Subcutaneous abdominal adipose tissue (tissue), 5 donors: Measurements from ENCODE around the gene WBP11.
A peak's percentile ranks its signal among the peaks of the same experiment; 100 is the strongest.

ENCODE experiments used
- H3K27ac ChIP-seq: one replicate; pipeline ENCODE4 v1.7.0; 2013; ENCODE audit warnings: low read depth, mild to moderate bottlenecking, inconsistent platforms, low read length, moderate library complexity
- H3K27me3 ChIP-seq, 5 donors: one replicate each; pipeline ENCODE4 v1.7.0; 2013; ENCODE audit warnings: low read length in 5 of 5, inconsistent platforms in 1 of 5; ENCODE audit not compliant: control insufficient read depth in 5 of 5, insufficient read depth in 4 of 5
- H3K36me3 ChIP-seq, 5 donors: one replicate each; pipeline ENCODE4 v1.7.0; 2013; ENCODE audit warnings: low read length in 5 of 5; ENCODE audit not compliant: control insufficient read depth in 5 of 5, insufficient read depth in 5 of 5
- H3K4me1 ChIP-seq, 5 donors: one replicate each; pipeline ENCODE4 v1.7.0; 2013; ENCODE audit warnings: low read length in 5 of 5, mild to moderate bottlenecking in 3 of 5, moderate library complexity in 1 of 5; ENCODE audit not compliant: control insufficient read depth in 5 of 5, insufficient read depth in 5 of 5
- H3K4me3 ChIP-seq, 5 donors: one replicate each; pipeline ENCODE4 v1.7.0; 2013; ENCODE audit warnings: low read length in 5 of 5, low read depth in 1 of 5
- H3K9ac ChIP-seq, 5 donors: one replicate each; pipeline ENCODE4 v1.7.0; 2013; ENCODE audit warnings: low read length in 5 of 5, mild to moderate bottlenecking in 4 of 5, moderate library complexity in 3 of 5
- H3K9me3 ChIP-seq, 5 donors: one replicate each; pipeline ENCODE4 v1.7.0; 2013; ENCODE audit warnings: low read length in 5 of 5; ENCODE audit not compliant: control insufficient read depth in 5 of 5
- donor health status: healthy.
- donor health status: healthy.
- donor health status: healthy.
- donor health status: healthy.
- donor health status: healthy.

Gene WBP11

DNA sequence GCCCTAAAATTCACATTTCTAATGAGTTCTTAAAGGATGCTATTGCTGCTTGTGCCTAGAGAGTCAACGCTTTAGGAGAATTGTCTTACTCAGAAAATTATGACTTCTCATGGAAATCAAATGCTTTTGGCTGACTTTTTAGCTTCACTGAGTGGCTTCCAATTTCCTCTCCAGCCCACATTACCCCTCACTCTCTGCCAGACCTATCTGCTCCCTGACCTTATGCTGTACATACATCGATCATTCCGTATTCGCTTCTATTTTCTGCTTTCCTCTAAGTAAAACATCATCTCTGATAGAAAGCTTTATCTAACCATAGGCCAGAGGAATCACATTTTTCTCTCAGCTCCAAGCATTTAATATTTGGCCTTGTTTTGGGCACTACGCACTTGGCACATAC lies 23.2 kb upstream of the WBP11 start:
- no peaks in the 10 kb centered on the region for H3K36me3 ChIP-seq
- peaks cover 0 to 2% (median 0%) of the 10 kb centered on the region in 5 donors for H3K27me3 ChIP-seq
- no peak overlapping the region for H3K4me3 ChIP-seq
- no peak overlapping the region for H3K27ac ChIP-seq
- no peaks in the 10 kb centered on the region for H3K9me3 ChIP-seq
- H3K4me1 ChIP-seq: peaks cover 0 to 6% (median 0%) of the 10 kb centered on the region in 5 donors
- H3K9ac ChIP-seq: no peak overlapping the region

DNA sequence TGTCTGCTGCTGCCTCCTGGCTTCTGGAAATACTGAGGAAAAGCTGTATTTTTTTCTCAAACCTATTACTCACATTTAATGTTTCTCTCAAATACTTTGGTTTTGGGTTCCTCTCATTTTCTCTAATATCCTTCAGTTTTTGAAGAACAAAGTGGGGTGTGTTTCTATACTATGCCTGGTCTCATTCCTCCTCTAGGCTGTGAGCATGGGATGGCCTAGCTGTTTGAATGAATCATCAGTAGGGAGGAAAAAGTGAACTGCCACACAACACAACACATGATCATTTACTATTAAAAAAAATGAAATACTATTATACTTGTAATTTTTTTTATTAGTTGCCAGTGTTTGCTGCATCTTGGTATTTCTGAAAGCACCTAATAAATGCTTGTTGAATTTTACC lies 22.0 kb upstream of the WBP11 start:
- no peak overlapping the region for H3K27ac ChIP-seq
- no peaks in the 10 kb centered on the region for H3K36me3 ChIP-seq
- H3K9ac ChIP-seq: no peak overlapping the region
- no peak overlapping the region for H3K4me3 ChIP-seq
- H3K4me1 ChIP-seq: peaks cover 0 to 6% (median 0%) of the 10 kb centered on the region in 5 donors
- peaks cover 0 to 2% (median 0%) of the 10 kb centered on the region in 5 donors for H3K27me3 ChIP-seq
- no peaks in the 10 kb centered on the region for H3K9me3 ChIP-seq

DNA sequence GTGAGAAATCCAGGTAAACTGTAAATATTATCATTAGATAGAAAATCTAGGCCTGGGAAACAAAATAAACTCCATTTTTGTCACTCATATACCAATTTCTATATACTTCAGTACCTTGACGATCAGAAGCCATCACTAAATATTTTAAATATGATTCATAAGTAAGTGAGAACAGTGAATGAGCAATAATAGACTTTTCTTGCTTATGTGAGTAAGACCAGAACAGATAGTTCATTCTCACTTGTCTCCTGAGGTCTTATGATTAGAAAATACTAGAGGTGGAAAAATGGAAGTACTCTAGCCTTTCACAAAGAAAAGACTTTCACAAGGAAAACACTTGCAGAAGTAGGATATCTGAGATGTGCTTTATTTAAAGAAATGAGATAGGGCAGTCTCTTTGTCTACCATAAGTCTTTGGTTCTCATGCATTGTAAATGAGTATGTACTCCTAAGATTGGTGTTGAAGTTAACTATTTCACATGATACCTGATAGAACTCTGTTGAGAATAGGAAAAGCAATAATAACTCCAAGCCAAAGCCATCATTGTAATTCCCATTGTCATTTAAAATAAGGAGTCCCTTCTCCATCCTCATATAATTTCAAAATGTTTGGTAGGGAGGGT lies 20.8 kb upstream of the WBP11 start:
- H3K27ac ChIP-seq: no peak overlapping the region

DNA sequence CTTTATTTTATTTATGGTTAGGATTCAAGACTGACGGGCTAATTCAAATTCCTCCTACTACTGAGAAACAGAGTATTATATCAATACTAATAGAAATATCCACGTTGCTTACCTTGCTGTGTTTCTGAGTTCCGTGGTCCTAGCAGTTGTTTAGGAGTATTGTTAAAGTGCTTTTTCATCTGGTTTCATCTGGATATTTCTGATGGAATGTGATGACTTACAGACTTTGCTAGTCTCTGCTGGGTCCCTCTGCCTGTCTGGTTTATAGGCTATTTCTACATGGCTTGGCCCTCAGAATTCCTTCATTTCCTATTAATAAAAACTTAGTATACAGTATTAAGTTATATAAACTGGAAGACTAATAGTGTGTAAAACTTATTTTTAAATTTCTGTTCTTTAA lies 10.7 kb upstream of the WBP11 start, which contains the start of gene SMCO3:
Gene SMCO3 (minus strand): TSS at position 169 of the 400 bp plus-strand sequence. CDS start 7,502 bp downstream, outside the sequence.
- H3K4me1 ChIP-seq: peaks cover 0 to 7% (median 0%) of the 10 kb centered on the region in 5 donors
- no peaks in the 10 kb centered on the region for H3K36me3 ChIP-seq
- H3K27ac ChIP-seq: no peak within 1 kb of the TSS
- H3K4me3 ChIP-seq: no peak within 1 kb of the TSS
- H3K9ac ChIP-seq: no peak within 1 kb of the TSS
- H3K27me3 ChIP-seq: no peaks in the 10 kb centered on the region
- no peaks in the 10 kb centered on the region for H3K9me3 ChIP-seq

More for the DNA sequence above, 20.8 kb upstream of the WBP11 start:
- no peak overlapping the region for H3K9ac ChIP-seq
- H3K9me3 ChIP-seq: no peaks in the 10 kb centered on the region
- peaks cover 0 to 6% (median 0%) of the 10 kb centered on the region in 5 donors for H3K4me1 ChIP-seq
- peaks cover 0 to 2% (median 0%) of the 10 kb centered on the region in 5 donors for H3K27me3 ChIP-seq
- H3K36me3 ChIP-seq: no peaks in the 10 kb centered on the region
- H3K4me3 ChIP-seq: no peak overlapping the region

DNA sequence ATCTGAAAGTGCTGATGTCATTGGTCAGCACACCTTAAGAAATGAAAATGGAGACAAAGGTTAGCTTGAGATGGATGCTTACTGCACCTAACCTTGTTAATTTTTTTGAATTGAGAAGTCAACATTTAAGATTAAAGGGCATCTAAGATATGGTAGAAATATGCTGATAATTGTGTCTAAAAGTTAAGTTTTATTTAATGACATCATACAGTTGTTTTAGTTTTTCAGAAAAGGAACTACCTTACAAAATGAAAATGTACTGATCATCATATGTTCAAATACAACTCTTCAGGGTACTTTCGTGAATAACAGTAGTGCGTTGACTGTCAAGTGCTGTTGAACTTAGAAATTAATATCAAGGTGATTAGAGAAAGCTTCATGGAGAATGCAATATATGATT lies 8.2 kb upstream of the WBP11 start:
- Histone ChIP-seq H3K27me3 (no peaks in the 10 kb centered on the region), H3K9ac (no peak overlapping the region), H3K9me3 (no peaks in the 10 kb centered on the region), H3K4me3 (no peak overlapping the region), H3K36me3 (no peaks in the 10 kb centered on the region), H3K27ac (no peak overlapping the region), H3K4me1 (peaks cover 0 to 7% (median 0%) of the 10 kb centered on the region in 5 donors)

DNA sequence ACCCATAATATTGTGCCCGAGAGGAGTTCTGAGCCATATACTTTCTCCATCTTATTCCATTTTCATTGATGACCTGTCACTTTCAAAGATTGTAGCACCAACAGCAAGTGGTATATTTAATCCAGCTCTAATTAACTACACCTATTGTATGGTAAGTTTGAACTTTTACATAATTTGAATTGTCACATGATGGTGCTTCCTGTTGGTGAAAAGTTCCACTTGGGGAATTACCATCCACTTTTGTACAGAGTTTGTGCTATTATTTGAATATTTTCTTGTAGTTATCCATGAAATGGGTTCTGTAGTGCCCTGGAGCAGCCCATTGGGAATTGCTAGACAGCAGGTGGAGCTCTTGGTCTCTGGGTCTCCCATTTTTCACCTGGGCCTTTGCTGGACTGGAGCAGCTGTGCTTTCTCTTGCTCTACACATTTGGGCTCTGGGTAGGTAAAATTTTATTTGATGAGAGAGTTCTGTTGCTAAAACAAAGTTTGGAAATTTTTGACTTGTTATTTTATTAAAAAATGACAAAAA lies 7.7 kb upstream of the WBP11 start:
- H3K36me3 ChIP-seq: no peaks in the 10 kb centered on the region
- no peaks in the 10 kb centered on the region for H3K27me3 ChIP-seq
- no peaks in the 10 kb centered on the region for H3K9me3 ChIP-seq
- no peak overlapping the region for H3K27ac ChIP-seq
- H3K4me3 ChIP-seq: no peak overlapping the region
- no peak overlapping the region for H3K9ac ChIP-seq
- peaks cover 0 to 7% (median 0%) of the 10 kb centered on the region in 5 donors for H3K4me1 ChIP-seq

DNA sequence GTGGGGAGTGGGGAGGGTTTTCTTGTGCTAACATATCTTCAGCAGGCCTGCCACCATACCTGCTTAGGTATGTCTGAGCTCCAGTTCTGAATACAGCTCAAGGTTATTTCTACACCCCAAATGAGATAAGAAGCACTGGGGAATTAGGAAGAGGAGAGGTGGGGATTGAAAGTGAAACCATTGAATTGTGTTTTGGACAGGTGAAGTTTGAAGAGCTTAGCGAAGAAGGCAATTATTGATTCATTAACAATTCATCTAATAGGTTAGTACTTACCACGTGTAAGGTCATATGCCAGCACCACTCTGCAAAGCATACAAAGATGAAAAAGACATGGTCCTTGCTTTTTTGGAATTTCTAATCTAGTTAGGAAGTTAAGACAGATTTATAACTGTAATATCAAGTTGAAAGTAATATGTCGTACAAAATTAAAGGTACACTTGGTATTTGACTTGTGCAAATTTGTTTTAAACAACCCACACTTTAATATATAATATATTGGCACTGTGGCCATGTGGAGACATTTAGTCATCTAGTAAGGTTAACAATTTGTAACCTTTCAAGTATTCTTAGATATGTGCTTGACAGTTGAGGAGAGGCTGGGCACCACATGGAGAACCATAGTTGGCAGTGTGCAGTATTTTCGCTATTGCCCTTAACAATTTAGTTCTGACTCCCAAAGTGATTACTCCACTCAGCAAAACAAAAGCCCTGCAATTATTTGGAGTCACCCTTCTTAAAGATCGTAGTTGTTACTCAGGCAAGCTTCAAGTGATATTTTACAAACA lies 7.1 kb upstream of the WBP11 start:
- no peak overlapping the region for H3K4me3 ChIP-seq
- no peaks in the 10 kb centered on the region for H3K9me3 ChIP-seq
- peaks cover 0 to 7% (median 0%) of the 10 kb centered on the region in 5 donors for H3K4me1 ChIP-seq
- H3K36me3 ChIP-seq: no peaks in the 10 kb centered on the region
- no peak overlapping the region for H3K9ac ChIP-seq
- no peak overlapping the region for H3K27ac ChIP-seq
- H3K27me3 ChIP-seq: no peaks in the 10 kb centered on the region

DNA sequence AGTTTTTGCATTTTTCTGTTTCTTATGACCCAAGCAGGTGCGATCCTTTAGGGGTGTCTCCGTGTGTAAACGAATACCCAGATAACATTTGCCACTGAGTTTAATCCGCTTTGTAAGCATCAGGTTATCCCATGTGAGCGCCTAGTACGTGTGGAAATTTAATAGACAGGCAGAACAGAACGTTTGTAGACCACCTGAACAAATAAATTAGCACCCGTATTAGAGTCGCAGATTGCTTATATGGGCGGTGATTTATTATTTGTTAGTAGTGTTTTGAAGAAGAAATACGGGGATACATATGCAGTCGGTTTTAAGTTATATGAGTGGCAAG lies 517 bp upstream of the WBP11 start:
- peak overlapping the region; percentile 59 for H3K27ac ChIP-seq
- peaks cover 4 to 10% (median 8%) of the 10 kb centered on the region in 5 donors for H3K36me3 ChIP-seq
- no peaks in the 10 kb centered on the region for H3K9me3 ChIP-seq
- H3K27me3 ChIP-seq: no peaks in the 10 kb centered on the region
- peak overlapping the region; percentile 74 to 96 (median 83) for H3K4me3 ChIP-seq
- peak overlapping the region; percentile 71 to 76 (median 74) for H3K9ac ChIP-seq
- peaks cover 0 to 23% (median 19%) of the 10 kb centered on the region in 5 donors for H3K4me1 ChIP-seq

DNA sequence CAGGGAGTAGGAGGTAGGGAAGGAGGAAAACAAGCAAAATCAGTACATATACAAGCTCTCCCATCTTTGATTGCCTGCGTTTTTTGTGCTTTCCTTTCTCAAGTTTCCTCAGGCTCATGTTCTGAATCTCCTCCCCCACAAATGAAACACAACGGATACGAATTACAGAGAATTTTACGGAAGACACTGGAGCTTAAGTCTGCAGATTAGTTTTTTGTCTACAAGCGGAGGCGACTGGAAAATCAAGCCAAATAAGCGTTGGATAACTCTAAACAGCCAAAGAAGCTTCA lies 612 bp downstream of the WBP11 start:
- Histone ChIP-seq H3K4me1 (peaks cover 0 to 23% (median 19%) of the 10 kb centered on the region in 5 donors), H3K36me3 (peaks cover 14 to 21% (median 17%) of the 10 kb centered on the region in 5 donors), H3K27me3 (no peaks in the 10 kb centered on the region), H3K27ac (peak overlapping the region; percentile 88), H3K4me3 (peak overlapping the region; percentile 74 to 96 (median 96)), H3K9me3 (no peaks in the 10 kb centered on the region), H3K9ac (peak overlapping the region; percentile 82 to 98 (median 91))

DNA sequence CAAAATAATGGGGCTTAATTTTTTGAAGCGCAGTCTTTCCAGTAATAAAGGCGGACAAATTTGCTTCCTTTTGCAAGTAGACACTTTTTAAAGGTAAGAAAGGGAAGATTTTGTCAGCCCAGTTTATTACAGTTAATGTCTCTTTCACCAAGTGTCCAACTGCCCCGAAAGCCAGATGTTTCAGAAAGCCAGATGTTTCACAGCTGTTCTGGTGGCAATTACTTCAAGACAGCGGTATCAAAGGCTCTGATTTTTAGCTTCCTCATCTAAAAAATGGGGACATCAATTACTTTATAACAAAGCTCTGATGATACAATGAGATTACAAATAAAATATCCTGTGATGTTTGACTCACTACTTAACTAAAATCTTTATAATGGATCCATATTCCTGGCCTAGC lies 1.0 kb downstream of the WBP11 start:
- H3K9me3 ChIP-seq: no peaks in the 10 kb centered on the region
- peaks cover 0 to 23% (median 19%) of the 10 kb centered on the region in 5 donors for H3K4me1 ChIP-seq
- H3K4me3 ChIP-seq: peak overlapping the region; percentile 74 to 96 (median 96)
- peaks cover 18 to 25% (median 21%) of the 10 kb centered on the region in 5 donors for H3K36me3 ChIP-seq
- H3K27ac ChIP-seq: no peak overlapping the region
- H3K9ac ChIP-seq: peak overlapping the region; percentile 82 to 98 (median 91)
- H3K27me3 ChIP-seq: no peaks in the 10 kb centered on the region
